Breast epithelium (tissue), 4 donors: ENCODE results near the gene DDAH2. TPM values are rescaled to one million over a fixed set of nuclear protein-coding genes. Genes with fewer than 3 reads are reported as not detected.

Source experiments
- DNase-seq, 2 donors: peaks; one replicate each; pipeline ENCODE4 v3.0.0-alpha.2; 2019; ENCODE audit warnings: low spot score in 2 of 2
- H3K27ac ChIP-seq, 2 donors: fragments of 200-600 bp; sonication (generic) in 1 of 2; one replicate each; pipeline ENCODE4 v1.5.1; 2016 to 2019; ENCODE audit warnings: mild to moderate bottlenecking in 1 of 2
- H3K27me3 ChIP-seq, 2 donors: fragments of 200-600 bp; sonication (generic) in 1 of 2; one replicate each; pipeline versions ENCODE4 v1.5.1 to v1.6.0; 2017 to 2019; ENCODE audit warnings: control low read depth in 1 of 2, mild to moderate bottlenecking in 1 of 2
- H3K36me3 ChIP-seq: fragments of 200-600 bp; one replicate; pipeline ENCODE4 v1.5.1; 2019
- H3K4me1 ChIP-seq, 2 donors: fragments of 200-600 bp; sonication (generic); one replicate each; pipeline ENCODE4 v1.5.1; 2016 to 2019; ENCODE audit warnings: control low read depth in 1 of 2
- H3K4me3 ChIP-seq, 3 donors: fragments of 200-600 bp; sonication (generic); 1 replicate in 2 of 3; 2 replicates in 1 of 3; pipeline ENCODE4 v1.5.1; 2016 to 2019; ENCODE audit warnings: mild to moderate bottlenecking in 3 of 3, moderate library complexity in 2 of 3
- H3K9me3 ChIP-seq, 2 donors: fragments of 200-600 bp; sonication (generic) in 1 of 2; one replicate each; pipeline ENCODE4 v1.5.1; 2016 to 2019; ENCODE audit warnings: control low read depth in 1 of 2
- CTCF ChIP-seq, 3 donors: fragments of 450-650 bp; IDR thresholded peaks; one replicate each; pipeline ENCODE4 v1.5.1; 2016 to 2017; ENCODE audit warnings: antibody characterized with exemption in 3 of 3, mild to moderate bottlenecking in 3 of 3, moderate library complexity in 3 of 3
- POLR2A ChIP-seq: fragments of 450-650 bp; IDR thresholded peaks from one replicate; pipeline ENCODE4 v1.6.1; 2016; ENCODE audit warnings: antibody characterized with exemption, mild to moderate bottlenecking, moderate library complexity
- POLR2AphosphoS5 ChIP-seq, 3 donors: sonication (generic); formaldehyde crosslinking; IDR thresholded peaks; one replicate each; pipeline ENCODE4 v1.6.1; 2017; ENCODE audit warnings: antibody characterized with exemption in 3 of 3
- intact Hi-C: fragments of 100-400 bp; cut with DNase I; formaldehyde crosslinking; loops from one replicate; pipeline ENCODE4 v1.15.1; 2023; ENCODE audit warnings: low total_unique reads
- total RNA-seq, 3 donors: library from RNA; depleted of rRNA; stranded (reverse); fragments of >200 nt; gene quantifications; one replicate each; pipeline ENCODE4 v1.1.0, GENCODE V29; 2016

The DDAH2 gene
- total RNA-seq, 3 donors from 2014 or later: 100.0 to 212 (median 115) TPM

- Histone ChIP-seq H3K4me1 (no peaks in the 10 kb centered on the region), H3K4me3 (no peak overlapping the region), H3K36me3 (no peaks in the 10 kb centered on the region), H3K27ac (no peak overlapping the region), H3K27me3 (no peaks in the 10 kb centered on the region), H3K9me3 (no peaks in the 10 kb centered on the region)
- no peak for DNase-seq
- intact Hi-C loops: no loop called here
- TF ChIP-seq POLR2A (no peak), CTCF (IDR thresholded peaks at IDR 0.05) (no peak), POLR2AphosphoS5 (IDR thresholded peaks at IDR 0.05) (no peak)
Measured at GRCh38 chr6:31749301-31750036, 20.4 kb upstream of the DDAH2 start.

- no peak for DNase-seq
- no peak overlapping the region for H3K27ac ChIP-seq
- intact Hi-C loops: no loop called here
- H3K4me3 ChIP-seq: no peak overlapping the region
- H3K9me3 ChIP-seq: no peaks in the 10 kb centered on the region
- H3K36me3 ChIP-seq: no peaks in the 10 kb centered on the region
- H3K27me3 ChIP-seq: no peaks in the 10 kb centered on the region
- peaks cover under 1 to 1% of the 10 kb centered on the region in 2 donors for H3K4me1 ChIP-seq
- no peak for TF ChIP-seq POLR2AphosphoS5 (IDR thresholded peaks at IDR 0.05)
- no peak for TF ChIP-seq CTCF (IDR thresholded peaks at IDR 0.05)
- no peak for TF ChIP-seq POLR2A
Measured at GRCh38 chr6:31744422-31744821, 15.3 kb upstream of the DDAH2 start.

GRCh38 chr6:31742894-31743293 is 13.8 kb upstream of the DDAH2 start:
- Histone ChIP-seq H3K36me3 (no peaks in the 10 kb centered on the region), H3K27ac (no peak overlapping the region), H3K4me3 (no peak overlapping the region), H3K4me1 (peaks cover 5 to 16% of the 10 kb centered on the region in 2 donors), H3K9me3 (no peaks in the 10 kb centered on the region), H3K27me3 (no peaks in the 10 kb centered on the region)
- TF ChIP-seq POLR2AphosphoS5 (IDR thresholded peaks at IDR 0.05) (no peak), POLR2A (no peak), CTCF (IDR thresholded peaks at IDR 0.05) (no peak)
- intact Hi-C loops: no loop called here
- no peak for DNase-seq

- TF ChIP-seq CTCF (IDR thresholded peaks at IDR 0.05) (no peak), POLR2AphosphoS5 (IDR thresholded peaks at IDR 0.05) (no peak), POLR2A (no peak)
- no peak for DNase-seq
- H3K27ac ChIP-seq: no peak overlapping the region
- H3K4me3 ChIP-seq: no peak overlapping the region
- intact Hi-C loops: no loop called here
- no peaks in the 10 kb centered on the region for H3K9me3 ChIP-seq
- no peaks in the 10 kb centered on the region for H3K36me3 ChIP-seq
- peaks cover 7 to 26% of the 10 kb centered on the region in 2 donors for H3K4me1 ChIP-seq
- no peaks in the 10 kb centered on the region for H3K27me3 ChIP-seq
Measured at GRCh38 chr6:31741815-31742214, 12.7 kb upstream of the DDAH2 start.

GRCh38 chr6:31740397-31741223 is 11.5 kb upstream of the DDAH2 start:
- H3K9me3 ChIP-seq: no peaks in the 10 kb centered on the region
- intact Hi-C loops: no loop called here
- no peaks in the 10 kb centered on the region for H3K27me3 ChIP-seq
- H3K4me1 ChIP-seq: peaks cover 8 to 26% of the 10 kb centered on the region in 2 donors
- peak overlapping the region; percentile 69 to 84 (median 80) for H3K4me3 ChIP-seq
- H3K36me3 ChIP-seq: no peaks in the 10 kb centered on the region
- TF ChIP-seq POLR2AphosphoS5 (IDR thresholded peaks at IDR 0.05) (no peak), POLR2A (no peak), CTCF (IDR thresholded peaks at IDR 0.05) (no peak)
- DNase-seq: no peak
- H3K27ac ChIP-seq: peak overlapping the region; percentile 85 to 96
